H1 (cell line): ENCODE results near the gene CRYGB. TPM values are rescaled to one million over a fixed set of nuclear protein-coding genes. Genes with fewer than 3 reads are reported as not detected.
A peak's percentile ranks its signal among the peaks of the same experiment; 100 is the strongest.

Experiments
- CREB1 ChIP-seq: IDR thresholded peaks from 2 replicates; pipeline ENCODE4 v1.6.1; 2012; ENCODE audit warnings: inconsistent platforms
- EGR1 ChIP-seq: IDR thresholded peaks from 2 replicates; pipeline ENCODE4 v1.6.1; 2011; ENCODE audit warnings: low read depth, low read length, borderline replicate concordance
- FOSL1 ChIP-seq: IDR thresholded peaks from 2 replicates; pipeline ENCODE4 v1.6.1; 2011; ENCODE audit warnings: mild to moderate bottlenecking, low read depth, low read length, moderate library complexity; ENCODE audit not compliant: insufficient read depth
- HDAC2 ChIP-seq, 2 experiments: fragments of 300-600 bp in 1 of 2; sonication (generic) in 1 of 2; IDR thresholded peaks; 2 replicates each; pipeline ENCODE4 v1.6.1; 2011 to 2012; ENCODE audit warnings: low read depth in 2 of 2, low read length in 2 of 2, mild to moderate bottlenecking in 2 of 2, moderate library complexity in 2 of 2, borderline replicate concordance in 1 of 2, inconsistent platforms in 1 of 2
- HDAC6 ChIP-seq: IDR thresholded peaks from one replicate; pipeline ENCODE4 v1.7.1; 2012; ENCODE audit warnings: low read depth, mild to moderate bottlenecking, inconsistent platforms, low read length, moderate library complexity
- RAD21 ChIP-seq, 2 experiments: IDR thresholded peaks in 1 of 2; conservative IDR thresholded peaks in 1 of 2; 2 replicates each; pipeline ENCODE4 v1.6.1; 2011; ENCODE audit warnings: low read depth in 2 of 2, low read length in 2 of 2, improper control_type of control experiment in 1 of 2, inconsistent platforms in 1 of 2, mild to moderate bottlenecking in 1 of 2, moderate library complexity in 1 of 2
- TBP ChIP-seq: IDR thresholded peaks from 2 replicates; pipeline ENCODE4 v1.6.1; 2011; ENCODE audit warnings: low read depth, low read length, improper control_type of control experiment
- YY1 ChIP-seq: IDR thresholded peaks from 2 replicates; pipeline ENCODE4 v1.6.1; 2011; ENCODE audit warnings: low read depth, mild to moderate bottlenecking, low read length
- polyA plus RNA-seq, 7 experiments: library from polyadenylated mRNA; depleted of rRNA in 3 of 7; stranded (reverse) in 5 of 7; unstranded in 2 of 7; fragments of >200 nt in 5 of 7; fragments of 200-250 nt in 2 of 7; gene quantifications; 1 replicate in 5 of 7; 2 replicates in 1 of 7; 4 replicates in 1 of 7; pipeline versions ENCODE4 v1.2.1 to v1.2.3, GENCODE V29; 2011 to 2013; ENCODE audit warnings: missing spikeins in 2 of 7, mixed read lengths in 2 of 7
- total RNA-seq: library from RNA; stranded (reverse); fragmentation: NEBNext Ultra II Directional; extraction: Animal tissue kit (Norgen Biotek cat#: 25700); gene quantifications from 2 replicates; pipeline ENCODE4 v1.2.1, GENCODE V29; 2021
- TF ChIP-seq, protein P1 (sequence below), 3 experiments: IDR thresholded peaks; 1 replicate in 2 of 3; 2 replicates in 1 of 3; pipeline versions ENCODE4 v1.5.1 to v1.6.1; 2011; ENCODE audit warnings: low read length in 3 of 3, mild to moderate bottlenecking in 3 of 3, inconsistent platforms in 2 of 3, low read depth in 1 of 3, moderate library complexity in 1 of 3; ENCODE audit not compliant: insufficient read depth in 1 of 3; ENCODE audit errors: control extremely low read depth in 1 of 3

Gene CRYGB
- total and polyA plus RNA-seq, 2 of the 8 experiments (the other 6 are each of a cell fraction or from before 2014, with no cell fraction given): 0.38 TPM; not detected in 1

DNA sequence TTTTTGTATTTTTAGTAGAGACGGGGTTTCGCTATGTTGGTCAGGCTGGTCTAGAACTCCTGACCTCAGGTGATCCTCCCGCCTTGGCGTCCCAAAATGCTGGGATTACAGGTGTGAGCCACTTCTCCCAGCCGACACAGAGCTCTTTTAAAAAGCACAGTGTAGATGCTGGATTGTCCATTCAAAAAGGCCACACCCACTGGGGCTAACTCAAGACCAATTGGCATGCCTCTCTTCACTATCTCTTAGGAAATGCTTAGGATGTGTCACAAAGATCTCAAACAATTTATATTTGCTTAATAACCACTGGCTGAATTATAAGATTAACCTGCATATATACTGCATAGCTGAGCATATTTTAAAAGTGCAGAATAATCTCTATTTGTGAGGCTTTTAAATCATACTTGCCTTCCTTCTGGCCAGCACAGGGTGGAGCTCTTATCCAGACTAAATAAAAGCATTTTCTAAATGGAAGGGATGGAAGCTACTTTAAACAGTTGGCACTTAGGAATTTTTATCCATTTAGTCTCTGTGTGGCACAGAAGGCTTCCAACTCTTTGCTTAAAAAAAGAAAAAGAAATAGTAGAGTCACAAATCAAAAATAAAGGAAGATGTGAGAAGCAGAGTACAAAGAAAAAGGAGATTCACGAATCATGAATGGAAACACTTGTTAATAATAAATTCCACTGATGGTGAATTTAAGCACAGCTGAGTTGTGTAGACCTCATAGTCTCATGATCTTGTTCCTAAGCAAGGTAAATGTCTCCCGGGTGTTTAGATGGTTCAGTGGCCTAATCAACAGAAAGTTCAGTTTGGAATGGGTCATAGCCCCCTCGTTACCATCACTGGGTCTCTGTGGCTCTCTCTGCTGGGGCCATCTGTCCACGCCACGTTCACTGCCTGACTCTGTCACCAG, 44.0 kb downstream of the CRYGB start (continued):
- TF ChIP-seq CREB1 (no peak), YY1 (no peak), RAD21 (IDR thresholded peaks at IDR 0.05 in 1 of 2, conservative IDR thresholded peaks at IDR 0.05 in 1 of 2; ENCODE audit: low read depth in 2 of 2, low read length in 2 of 2) (peak; percentile 83 to 84), FOSL1 (no peak), TBP (peak; percentile 47; the same call in 1 of the 2 replicates), HDAC2 (IDR thresholded peaks at IDR 0.05; ENCODE audit: borderline replicate concordance in 1 of 2, low read depth in 2 of 2, low read length in 2 of 2) (no peak), EGR1 (no peak), HDAC6 (no peak)
- TF ChIP-seq, protein P1, sequence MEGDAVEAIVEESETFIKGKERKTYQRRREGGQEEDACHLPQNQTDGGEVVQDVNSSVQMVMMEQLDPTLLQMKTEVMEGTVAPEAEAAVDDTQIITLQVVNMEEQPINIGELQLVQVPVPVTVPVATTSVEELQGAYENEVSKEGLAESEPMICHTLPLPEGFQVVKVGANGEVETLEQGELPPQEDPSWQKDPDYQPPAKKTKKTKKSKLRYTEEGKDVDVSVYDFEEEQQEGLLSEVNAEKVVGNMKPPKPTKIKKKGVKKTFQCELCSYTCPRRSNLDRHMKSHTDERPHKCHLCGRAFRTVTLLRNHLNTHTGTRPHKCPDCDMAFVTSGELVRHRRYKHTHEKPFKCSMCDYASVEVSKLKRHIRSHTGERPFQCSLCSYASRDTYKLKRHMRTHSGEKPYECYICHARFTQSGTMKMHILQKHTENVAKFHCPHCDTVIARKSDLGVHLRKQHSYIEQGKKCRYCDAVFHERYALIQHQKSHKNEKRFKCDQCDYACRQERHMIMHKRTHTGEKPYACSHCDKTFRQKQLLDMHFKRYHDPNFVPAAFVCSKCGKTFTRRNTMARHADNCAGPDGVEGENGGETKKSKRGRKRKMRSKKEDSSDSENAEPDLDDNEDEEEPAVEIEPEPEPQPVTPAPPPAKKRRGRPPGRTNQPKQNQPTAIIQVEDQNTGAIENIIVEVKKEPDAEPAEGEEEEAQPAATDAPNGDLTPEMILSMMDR (IDR thresholded peaks at IDR 0.05; ENCODE audit: control extremely low read depth in 1 of 3, insufficient read depth in 1 of 3, low read depth in 1 of 3, low read length in 3 of 3): peak in 2 of 3 experiments; percentile 53 to 59; a peak in 2 of 4 replicates
